Osteocyte (in vitro differentiated cells): Measurements from ENCODE around the gene SEBOX. TPM values are rescaled to one million over a fixed set of nuclear protein-coding genes. Genes with fewer than 3 reads are reported as not detected.
"Not testable (repeated sequence)": the region's sequence is repeated elsewhere in the genome, so short reads cannot be mapped to it uniquely, and the experiment has no call there.

Experiments
- DNase-seq: peaks from one replicate; pipeline ENCODE4 v3.0.0; 2021; ENCODE audit warnings: mixed read lengths; ENCODE audit not compliant: unreplicated experiment; ENCODE audit errors: extremely low spot score
- H3K27ac Mint-ChIP-seq: one replicate; pipeline ENCODE4 v1.8.0; 2021; ENCODE audit warnings: mild to moderate bottlenecking, mixed read lengths; ENCODE audit not compliant: unreplicated experiment
- H3K27me3 Mint-ChIP-seq: one replicate; pipeline ENCODE4 v1.8.0; 2021; ENCODE audit warnings: mixed read lengths; ENCODE audit not compliant: unreplicated experiment
- H3K36me3 Mint-ChIP-seq: one replicate; pipeline ENCODE4 v1.8.0; 2021; ENCODE audit warnings: mixed read lengths; ENCODE audit not compliant: unreplicated experiment
- H3K4me1 Mint-ChIP-seq: one replicate; pipeline ENCODE4 v1.8.0; 2021; ENCODE audit warnings: mixed read lengths; ENCODE audit not compliant: unreplicated experiment
- H3K4me3 Mint-ChIP-seq: one replicate; pipeline ENCODE4 v1.8.0; 2021; ENCODE audit warnings: mild to moderate bottlenecking, moderate library complexity, mixed read lengths; ENCODE audit not compliant: unreplicated experiment
- H3K9me3 Mint-ChIP-seq: one replicate; pipeline ENCODE4 v1.8.0; 2021; ENCODE audit warnings: mixed read lengths; ENCODE audit not compliant: unreplicated experiment
- total RNA-seq: library from RNA; stranded (reverse); gene quantifications from 2 replicates; pipeline ENCODE4 v1.2.1, GENCODE V29; 2021
- TF ChIP-seq, protein P1 (sequence below): fragments of 200-600 bp; sonication (generic); IDR thresholded peaks from 2 replicates; pipeline ENCODE4 v1.5.0; 2021; ENCODE audit warnings: antibody characterized with exemption, mild to moderate bottlenecking, moderate library complexity

SEBOX gene
- total RNA-seq, 1 donor from 2014 or later, result not detected

DNA sequence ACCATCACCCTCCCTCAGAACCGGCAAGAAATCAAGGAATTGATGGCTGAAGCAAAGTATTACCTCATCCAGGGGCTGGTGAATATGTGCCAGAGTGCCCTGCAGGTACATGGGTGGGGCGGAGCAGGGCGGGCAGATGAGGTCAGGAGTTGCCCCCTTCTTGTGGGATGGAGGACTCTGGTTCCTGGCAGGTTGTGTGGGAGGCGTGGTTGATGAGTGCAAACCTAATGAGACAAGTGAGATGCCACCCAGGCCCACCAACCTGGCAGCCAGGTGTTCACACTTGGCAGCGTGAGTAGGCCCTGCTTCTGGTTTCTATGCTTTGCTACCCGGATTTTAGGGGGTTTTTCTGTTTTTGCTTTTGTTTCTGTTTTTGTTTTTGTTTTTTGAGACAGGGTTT, 24.6 kb downstream of the SEBOX start:
- no peaks in the 10 kb centered on the region for H3K27me3 Mint-ChIP-seq
- H3K4me3 Mint-ChIP-seq, result no peak overlapping the region
- TF ChIP-seq, protein P1, sequence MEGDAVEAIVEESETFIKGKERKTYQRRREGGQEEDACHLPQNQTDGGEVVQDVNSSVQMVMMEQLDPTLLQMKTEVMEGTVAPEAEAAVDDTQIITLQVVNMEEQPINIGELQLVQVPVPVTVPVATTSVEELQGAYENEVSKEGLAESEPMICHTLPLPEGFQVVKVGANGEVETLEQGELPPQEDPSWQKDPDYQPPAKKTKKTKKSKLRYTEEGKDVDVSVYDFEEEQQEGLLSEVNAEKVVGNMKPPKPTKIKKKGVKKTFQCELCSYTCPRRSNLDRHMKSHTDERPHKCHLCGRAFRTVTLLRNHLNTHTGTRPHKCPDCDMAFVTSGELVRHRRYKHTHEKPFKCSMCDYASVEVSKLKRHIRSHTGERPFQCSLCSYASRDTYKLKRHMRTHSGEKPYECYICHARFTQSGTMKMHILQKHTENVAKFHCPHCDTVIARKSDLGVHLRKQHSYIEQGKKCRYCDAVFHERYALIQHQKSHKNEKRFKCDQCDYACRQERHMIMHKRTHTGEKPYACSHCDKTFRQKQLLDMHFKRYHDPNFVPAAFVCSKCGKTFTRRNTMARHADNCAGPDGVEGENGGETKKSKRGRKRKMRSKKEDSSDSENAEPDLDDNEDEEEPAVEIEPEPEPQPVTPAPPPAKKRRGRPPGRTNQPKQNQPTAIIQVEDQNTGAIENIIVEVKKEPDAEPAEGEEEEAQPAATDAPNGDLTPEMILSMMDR, result no peak
- H3K27ac Mint-ChIP-seq, result no peak overlapping the region
- no peak for DNase-seq
- peaks cover 27% of the 10 kb centered on the region for H3K4me1 Mint-ChIP-seq
- H3K9me3 Mint-ChIP-seq, result no peaks in the 10 kb centered on the region
- H3K36me3 Mint-ChIP-seq, result peaks cover 18% of the 10 kb centered on the region

DNA sequence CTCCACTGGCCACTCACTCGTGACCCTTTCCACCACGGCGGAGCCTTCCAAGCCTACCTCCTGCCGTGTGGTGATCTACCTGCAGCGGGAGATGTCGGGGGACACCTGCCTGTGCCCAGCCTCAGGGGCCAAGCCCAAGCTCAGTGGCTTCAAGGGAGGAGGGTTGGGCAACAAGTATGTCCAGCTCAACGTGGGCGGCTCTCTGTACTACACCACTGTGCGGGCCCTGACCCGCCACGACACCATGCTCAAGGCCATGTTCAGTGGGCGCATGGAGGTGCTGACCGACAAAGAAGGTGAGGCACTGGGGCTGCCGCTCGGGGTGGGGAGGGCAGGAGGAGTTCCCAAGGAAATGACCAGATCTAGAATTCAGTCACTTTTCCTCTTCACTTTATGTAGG, 25.6 kb downstream of the SEBOX start:
- Mint-ChIP-seq H3K27me3 (no peaks in the 10 kb centered on the region), H3K4me1 (peaks cover 33% of the 10 kb centered on the region), H3K4me3 (no peak overlapping the region), H3K36me3 (peaks cover 16% of the 10 kb centered on the region), H3K9me3 (no peaks in the 10 kb centered on the region), H3K27ac (no peak overlapping the region)
- TF ChIP-seq, protein P1, result no peak
- no peak for DNase-seq

DNA sequence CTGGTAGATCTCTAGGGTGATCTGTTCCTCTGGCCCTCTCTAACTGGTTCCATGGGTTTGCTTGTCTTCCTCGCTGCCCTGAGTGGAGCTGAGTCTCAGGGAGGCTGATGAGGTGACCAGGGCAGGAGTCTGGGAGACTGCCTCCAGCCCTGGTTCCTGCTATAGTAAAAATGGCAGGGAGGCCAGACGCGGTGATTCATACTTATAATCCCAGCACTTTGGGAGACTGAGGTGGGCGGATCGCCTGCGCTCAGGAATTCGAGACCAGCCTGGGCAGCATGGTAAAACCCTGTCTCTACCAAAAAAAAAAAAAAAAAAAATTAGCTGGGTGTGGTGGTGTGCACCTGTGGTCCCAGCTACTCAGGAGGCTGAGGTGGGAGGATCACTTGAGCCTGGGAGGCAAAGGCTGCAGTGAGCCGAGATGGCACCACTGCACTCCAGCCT, 26.2 kb downstream of the SEBOX start:
- not testable (repeated sequence) for DNase-seq, H3K27me3 Mint-ChIP-seq, H3K9me3 Mint-ChIP-seq
- Mint-ChIP-seq H3K27ac (peak overlapping the region; percentile 98), H3K4me3 (peak overlapping the region; percentile 32), H3K4me1 (peaks cover 39% of the 10 kb centered on the region), H3K36me3 (peaks cover 16% of the 10 kb centered on the region)

DNA sequence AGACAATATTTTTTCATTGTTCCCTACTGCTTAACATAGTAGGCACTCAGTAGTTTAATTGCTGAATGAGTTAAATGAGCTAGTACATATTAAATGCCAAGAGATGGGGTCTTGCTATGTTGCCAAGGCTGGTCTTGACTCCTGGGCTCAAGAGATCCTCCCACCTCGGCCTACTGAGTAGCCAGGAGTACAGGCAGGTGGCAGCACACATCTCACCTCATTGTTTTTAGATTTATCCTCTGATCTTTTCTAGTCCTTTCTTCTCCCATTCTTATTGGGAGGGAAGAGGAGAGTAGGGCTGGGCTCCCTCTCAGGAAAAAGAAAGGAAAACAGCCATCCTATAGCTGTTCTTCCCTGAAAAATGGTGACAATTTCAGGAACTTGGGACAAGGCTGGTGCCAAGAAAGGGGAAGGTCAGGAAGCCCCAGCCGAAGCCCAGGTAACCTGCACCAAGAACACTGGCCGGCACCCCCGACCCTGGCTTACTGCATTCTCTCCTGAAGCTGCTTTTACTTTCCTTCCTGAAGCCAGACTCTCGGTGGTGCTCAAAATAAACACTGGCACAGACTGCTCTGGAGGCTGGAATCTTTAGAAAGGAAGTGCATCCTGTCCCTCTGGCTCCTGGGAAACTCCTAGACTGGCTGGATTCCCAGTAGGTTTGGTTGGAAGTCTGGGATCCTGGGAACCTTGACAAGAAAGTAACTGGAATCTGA, 26.8 kb downstream of the SEBOX start:
- Mint-ChIP-seq H3K36me3 (peaks cover 16% of the 10 kb centered on the region), H3K4me1 (peaks cover 45% of the 10 kb centered on the region), H3K4me3 (peak overlapping the region; percentile 32), H3K27ac (peak overlapping the region; percentile 98), H3K9me3 (no peaks in the 10 kb centered on the region), H3K27me3 (no peaks in the 10 kb centered on the region)
- TF ChIP-seq, protein P1, result no peak
- DNase-seq, result no peak

DNA sequence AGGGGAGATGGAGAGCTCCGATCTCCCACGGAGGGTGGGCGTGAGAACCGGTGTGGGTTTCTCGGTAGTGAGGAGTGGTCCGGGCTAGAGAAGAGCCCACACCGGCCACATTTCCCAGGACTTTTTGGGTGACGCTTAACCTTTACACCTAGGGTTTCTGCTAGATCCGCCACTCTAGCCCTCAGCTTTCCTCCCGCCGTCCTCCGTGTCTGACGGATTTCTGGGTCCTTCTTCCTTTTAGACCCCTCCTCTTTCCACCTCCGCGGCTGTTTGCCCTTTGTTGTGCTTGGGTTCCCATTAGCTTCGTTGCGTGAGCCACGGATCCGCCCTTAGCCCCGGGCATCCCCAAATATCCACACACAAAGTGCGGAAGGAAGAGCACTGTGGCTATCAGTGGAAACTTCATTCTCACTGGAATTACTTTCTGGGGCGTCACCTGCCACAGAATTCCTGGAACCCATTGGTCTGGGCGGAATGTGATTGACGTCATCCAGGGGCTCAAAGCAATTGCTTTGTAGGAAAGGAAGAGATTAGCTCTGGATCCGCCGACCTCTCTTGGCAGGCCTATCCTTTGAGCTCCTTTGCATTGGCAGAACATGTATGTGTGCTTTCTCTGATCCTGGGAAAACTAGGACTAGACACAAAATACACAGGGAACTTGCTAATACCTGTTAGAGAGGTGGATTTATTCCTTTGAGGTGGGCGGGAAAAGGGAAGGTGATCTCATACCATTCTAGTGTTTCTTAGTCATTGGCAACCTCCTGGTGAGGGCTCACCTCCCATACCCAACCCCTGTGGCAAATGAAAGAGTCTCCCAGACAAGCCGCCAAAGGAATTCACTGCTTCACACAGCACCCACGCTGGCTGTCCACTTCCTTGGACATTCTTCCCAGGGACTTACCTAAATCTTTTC, 28.8 kb downstream of the SEBOX start:
- peak overlapping the region; percentile 98 for H3K27ac Mint-ChIP-seq
- H3K36me3 Mint-ChIP-seq, result peaks cover 14% of the 10 kb centered on the region
- DNase-seq, result no peak
- H3K4me1 Mint-ChIP-seq, result peaks cover 55% of the 10 kb centered on the region
- TF ChIP-seq, protein P1, result peak; percentile 7
- no peaks in the 10 kb centered on the region for H3K27me3 Mint-ChIP-seq
- no peaks in the 10 kb centered on the region for H3K9me3 Mint-ChIP-seq
- peak overlapping the region; percentile 98 for H3K4me3 Mint-ChIP-seq
